GM04504 (cell line): ENCODE results near the gene PRMT2.

ENCODE experiments used
- DNase-seq: peaks from one replicate; pipeline ENCODE4 v3.0.0-alpha.2; 2012; ENCODE audit warnings: low read depth

The PRMT2 gene

DNA sequence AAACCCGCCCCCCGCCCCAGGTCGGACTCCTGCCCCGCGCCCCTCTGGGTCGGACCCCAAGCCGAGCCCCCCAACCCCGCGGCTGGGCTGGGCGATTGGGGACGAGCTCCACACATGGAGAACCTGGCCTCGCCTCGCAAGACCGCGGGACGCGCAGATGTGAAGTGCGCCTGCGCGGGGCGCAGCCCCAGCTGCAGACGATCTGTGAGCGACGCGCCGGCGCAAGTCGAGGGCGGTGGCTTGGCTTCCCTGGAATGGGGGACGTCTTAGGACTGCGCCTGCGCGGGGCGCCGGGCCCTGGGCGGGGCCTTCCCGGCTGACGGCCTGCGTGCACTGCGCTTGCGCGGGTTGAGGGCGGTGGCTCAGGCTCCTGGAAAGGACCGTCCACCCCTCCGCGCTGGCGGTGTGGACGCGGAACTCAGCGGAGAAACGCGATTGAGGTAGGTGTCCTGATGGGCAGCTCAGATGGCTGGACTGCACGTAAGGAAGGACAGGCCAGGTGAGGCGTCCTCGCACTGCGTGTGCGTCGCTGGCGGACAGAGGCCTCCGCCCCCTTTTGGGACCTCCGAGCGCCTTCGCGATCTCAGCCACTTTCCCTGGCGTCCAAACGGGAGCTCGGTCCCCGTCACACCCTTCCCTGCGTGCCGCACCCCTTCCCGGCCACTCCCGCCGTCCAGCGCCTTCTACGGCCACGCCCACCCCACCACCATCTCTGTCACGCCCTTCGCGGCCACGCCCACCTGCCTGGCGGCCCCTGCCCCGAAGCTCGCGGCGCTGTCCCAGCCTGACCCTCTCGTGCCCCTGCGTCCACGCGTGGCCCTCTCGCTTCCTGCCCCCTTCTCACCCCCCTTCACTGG is at the start of gene PRMT2:
Gene PRMT2, plus strand, starts transcription at position 351 of the 857 bp plus-strand sequence. CDS start 1,278 bp downstream, outside the sequence.
- peak; percentile 92 for DNase-seq

- no peak for DNase-seq
These were observed 41.2 kb upstream of the PRMT2 start for GRCh38 chr21:46594276-46594675.

GRCh38 chr21:46596201-46596600 is 39.3 kb upstream of the PRMT2 start:
- no peak for DNase-seq

- no peak for DNase-seq
These were observed 38.4 kb upstream of the PRMT2 start for GRCh38 chr21:46597031-46597430.

DNA sequence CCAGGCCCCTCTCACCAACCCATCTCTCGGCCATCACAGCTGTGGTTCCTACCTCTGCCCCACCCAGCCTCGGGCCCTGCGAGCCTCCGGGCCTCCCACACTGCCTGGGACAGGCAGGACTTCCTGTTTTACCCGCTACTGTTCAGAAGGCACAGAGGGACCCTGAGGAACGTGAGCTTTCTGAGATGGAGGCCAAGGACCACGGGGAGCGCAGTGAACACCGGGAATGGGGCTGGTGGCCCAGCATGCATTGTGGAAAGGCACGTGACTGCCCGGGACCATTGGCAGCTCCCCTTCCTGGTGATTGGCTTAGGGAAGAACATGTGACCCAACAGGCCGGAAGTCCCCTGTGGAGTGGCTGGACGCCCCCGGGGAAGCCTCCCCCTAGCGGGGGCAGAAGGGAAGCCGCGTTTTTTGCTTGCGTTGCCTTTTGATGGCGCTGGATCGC is 37.6 kb upstream of the PRMT2 start:
- no peak for DNase-seq

- DNase-seq, result peak; percentile 77
These were observed 36.6 kb upstream of the PRMT2 start for GRCh38 chr21:46598581-46599572.

DNA sequence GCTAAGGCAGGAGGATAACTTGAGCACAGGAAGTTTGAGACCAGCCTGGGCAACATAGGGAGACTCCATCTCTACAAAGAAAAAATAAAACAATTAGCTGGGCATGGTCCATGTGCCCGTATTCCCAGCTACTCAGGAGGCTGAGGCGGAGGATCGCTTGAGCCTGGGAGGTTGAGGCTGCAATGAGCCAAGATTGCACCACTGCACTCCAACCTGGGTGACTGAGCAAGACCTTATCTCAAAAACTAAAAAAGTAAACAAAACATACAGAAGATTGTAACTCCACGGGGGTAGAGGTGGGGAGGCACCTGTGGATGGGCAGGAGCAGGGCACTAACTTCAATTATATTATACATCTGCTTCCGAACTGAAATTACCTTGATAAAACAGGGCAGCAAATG is 35.2 kb upstream of the PRMT2 start:
- DNase-seq, result no peak

- no peak for DNase-seq
These were observed 34.5 kb upstream of the PRMT2 start for GRCh38 chr21:46600978-46601377.

- DNase-seq, result no peak
These were observed 32.2 kb upstream of the PRMT2 start for GRCh38 chr21:46603228-46603627.

DNA sequence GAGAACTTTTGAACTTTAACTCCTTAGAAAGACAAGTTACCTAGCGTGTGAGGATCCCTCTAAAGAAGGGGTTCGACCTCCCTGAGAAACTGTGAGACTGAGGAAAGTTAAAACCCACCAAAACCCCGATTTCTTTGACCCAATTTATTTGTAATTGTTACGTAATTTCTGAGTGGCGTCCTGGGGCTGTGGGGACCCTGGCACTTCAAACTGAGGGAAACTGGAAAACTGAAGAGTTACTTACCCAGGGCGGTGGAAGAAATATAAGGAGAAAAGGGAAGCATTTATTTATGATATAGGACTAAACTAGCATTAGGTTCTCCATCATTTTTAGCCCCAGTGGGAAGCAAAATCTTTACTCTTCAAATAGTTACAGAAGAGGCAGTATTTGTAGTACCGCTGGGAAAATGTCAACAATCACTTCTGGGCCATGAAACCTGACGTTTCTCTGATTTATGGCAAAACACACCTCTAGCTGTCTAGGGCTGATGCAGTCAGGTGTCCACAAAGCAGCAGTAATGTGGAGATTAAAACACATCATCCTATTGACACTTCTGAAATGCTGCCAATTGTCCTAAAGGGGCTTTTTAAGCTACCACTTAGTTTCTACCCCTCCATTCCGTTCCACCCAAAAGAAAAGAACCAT is 31.0 kb upstream of the PRMT2 start:
- DNase-seq, result no peak

DNA sequence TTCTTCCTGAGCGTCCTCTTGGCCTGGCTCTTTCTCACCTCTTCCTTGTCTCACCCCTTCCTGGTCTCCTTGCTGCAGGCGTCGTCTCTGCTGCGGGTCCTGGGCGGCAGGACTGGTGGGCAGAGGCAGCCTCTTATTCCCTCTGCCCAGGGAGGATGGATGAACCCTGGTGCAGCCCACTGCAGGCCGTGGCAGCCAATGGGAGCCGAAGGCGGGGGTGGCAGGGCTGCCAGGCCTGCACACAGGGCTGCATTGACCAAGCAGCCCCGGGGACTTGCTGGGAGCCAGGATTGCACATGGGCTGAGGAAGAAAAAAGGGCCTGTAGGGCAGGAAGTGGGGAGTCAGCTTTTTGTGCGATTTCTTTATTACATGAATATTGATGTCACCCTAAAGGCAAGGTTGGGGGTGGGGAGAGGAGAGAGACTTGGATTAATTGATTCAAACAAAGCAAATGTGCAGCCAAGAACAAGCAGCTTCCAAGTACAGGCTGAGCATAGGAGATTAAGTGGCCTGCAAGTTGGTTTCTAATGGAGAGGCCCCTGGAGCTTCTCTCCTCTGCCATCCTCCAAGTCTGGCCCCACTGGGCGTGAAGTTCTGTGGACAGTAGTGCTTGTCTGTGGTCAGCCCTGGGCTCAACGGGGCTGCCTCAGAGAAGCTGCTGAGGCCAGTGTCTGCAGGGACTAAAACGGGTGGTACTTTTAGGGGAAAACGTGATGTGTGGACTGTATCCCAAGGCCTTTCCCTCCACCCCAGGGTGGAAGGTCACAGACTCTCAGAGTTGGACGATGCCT is 30.3 kb upstream of the PRMT2 start, which contains the start of gene S100B:
Gene S100B, minus strand, starts transcription at position 108 of the 792 bp plus-strand sequence. CDS start 2,667 bp downstream, outside the sequence.
- no peak for DNase-seq

DNA sequence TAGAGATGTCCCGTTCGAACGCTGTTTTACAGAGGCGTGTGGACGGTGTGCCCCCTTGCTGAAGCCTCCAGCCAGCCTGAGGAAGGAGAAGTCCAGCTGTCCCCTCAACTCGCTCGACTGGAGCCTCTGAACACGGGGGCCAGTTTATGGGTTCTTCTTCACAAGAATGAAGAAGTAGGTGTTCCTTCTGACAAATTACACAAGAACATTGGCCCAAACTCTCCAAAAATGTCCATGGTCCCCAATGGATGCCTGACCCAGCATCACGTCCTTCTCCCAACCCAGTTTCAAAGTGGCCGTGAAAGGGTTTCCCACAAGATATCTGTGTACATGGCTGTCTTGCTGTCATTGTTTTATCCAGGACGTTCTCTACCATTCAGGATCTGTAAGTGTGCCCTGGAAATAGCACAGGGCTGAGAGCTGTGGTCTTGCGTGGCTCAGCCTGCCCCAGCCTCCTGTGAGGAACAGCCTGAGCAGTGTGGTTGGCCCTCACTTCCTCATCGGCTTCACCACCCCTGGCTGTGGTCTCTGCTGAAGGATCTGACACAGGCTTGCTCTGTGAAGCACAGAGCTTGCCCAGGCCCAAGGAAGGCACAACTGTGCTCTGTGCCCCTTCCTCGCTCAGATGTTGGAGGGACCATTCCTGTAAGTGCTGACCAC is 29.6 kb upstream of the PRMT2 start:
- DNase-seq, result no peak

- no peak for DNase-seq
These were observed 29.1 kb upstream of the PRMT2 start for GRCh38 chr21:46606427-46606813.

GRCh38 chr21:46607636-46608035 is 27.8 kb upstream of the PRMT2 start:
- no peak for DNase-seq

GRCh38 chr21:46608672-46609111 is 26.8 kb upstream of the PRMT2 start:
- no peak for DNase-seq

DNA sequence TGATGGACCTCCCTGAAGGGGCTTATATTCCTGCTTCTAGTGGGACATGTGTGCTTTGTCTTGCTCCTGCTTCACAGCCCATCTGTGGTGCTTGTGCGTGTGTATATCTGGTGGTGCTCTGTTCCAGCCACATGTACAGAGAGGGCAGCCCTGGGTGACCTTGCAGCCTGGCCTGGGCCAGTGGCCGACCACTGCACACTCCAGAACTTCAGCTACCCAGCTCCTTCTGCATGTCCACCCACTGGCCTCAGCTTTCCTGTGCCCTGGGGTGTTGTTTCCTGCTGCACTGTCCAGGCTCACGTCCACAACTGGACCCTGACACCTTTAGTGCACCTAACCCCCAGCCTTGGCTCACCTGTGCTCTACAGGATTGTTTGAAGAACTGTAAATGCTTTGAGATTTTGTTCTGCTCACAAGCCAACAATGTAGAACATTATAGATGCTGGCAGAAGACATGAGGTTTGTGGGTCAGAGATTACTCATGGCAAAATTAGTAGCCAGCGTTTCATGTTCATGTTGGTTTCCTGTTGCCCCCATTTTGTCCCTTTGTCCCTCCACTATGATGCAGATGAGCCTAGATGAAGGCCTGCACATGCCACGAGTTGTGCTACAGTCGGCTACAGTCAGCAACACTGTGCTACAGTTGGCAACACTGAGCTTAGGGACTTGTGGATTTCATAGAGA is 25.3 kb upstream of the PRMT2 start:
- no peak for DNase-seq

GRCh38 chr21:46613391-46613790 is 22.1 kb upstream of the PRMT2 start:
- DNase-seq, result no peak

DNA sequence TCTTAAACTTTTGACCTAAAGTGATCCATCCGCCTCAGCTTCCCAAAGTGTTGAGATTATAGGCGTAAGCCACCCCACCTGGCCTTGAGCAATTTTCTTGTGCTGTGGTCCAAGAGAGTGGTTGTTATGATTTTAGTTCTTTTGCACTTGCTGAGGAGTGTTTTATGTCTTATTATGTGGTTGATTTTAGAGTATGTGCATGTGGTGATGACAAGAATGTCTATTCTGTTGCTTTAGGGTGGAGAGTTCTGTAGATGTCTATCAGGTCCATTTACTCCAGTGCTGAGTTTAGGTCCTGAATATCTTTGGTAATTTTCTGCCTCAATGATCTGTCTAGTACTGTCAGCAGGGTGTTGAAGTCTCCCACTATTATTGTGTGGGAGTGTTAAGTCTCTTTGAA is 19.4 kb upstream of the PRMT2 start:
- no peak for DNase-seq

DNA sequence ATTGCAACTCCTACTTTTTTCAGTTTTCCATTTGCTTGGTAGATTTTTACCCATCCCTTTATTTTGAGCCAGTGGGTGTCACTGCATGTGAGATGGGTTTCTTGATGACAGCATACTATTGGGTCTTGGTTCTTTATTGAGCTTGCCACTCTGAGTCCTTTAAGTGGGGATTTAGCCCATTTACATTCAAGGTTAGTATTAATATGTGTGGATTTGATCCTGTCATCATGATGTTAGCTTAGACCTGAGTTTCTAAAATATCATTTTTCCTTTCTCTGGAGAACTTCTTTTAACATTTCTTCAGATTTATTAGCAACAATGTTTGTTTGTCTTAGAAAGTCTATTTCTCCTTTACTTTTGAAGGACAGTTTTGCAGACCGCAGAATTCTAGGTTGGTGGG is 18.8 kb upstream of the PRMT2 start:
- no peak for DNase-seq
